Measurements from ENCODE around the gene RARRES1. TPM values are rescaled to one million over a fixed set of nuclear protein-coding genes. Genes with fewer than 3 reads are reported as not detected.
A peak's percentile ranks its signal among the peaks of the same experiment; 100 is the strongest.

RARRES1 gene
- total RNA-seq, 1 donor from 2014 or later: 65.8 TPM

GRCh38 chr3:158744567-158745288 lies 12.5 kb upstream of the RARRES1 start:
- no peaks in the 10 kb centered on the region for H3K27me3 ChIP-seq (ENCODE audit: low read depth)
- intact Hi-C loops (cut with DNase I): no loop called here
- H3K4me1 ChIP-seq: peaks cover 20% of the 10 kb centered on the region
- H3K9me3 ChIP-seq: no peaks in the 10 kb centered on the region
- TF ChIP-seq CTCF (IDR thresholded peaks at IDR 0.05): no peak
- DNase-seq: no peak
- H3K4me3 ChIP-seq: no peak overlapping the region
- ATAC-seq: no peak
- H3K27ac ChIP-seq: no peak overlapping the region
- peaks cover 11% of the 10 kb centered on the region for H3K36me3 ChIP-seq

GRCh38 chr3:158743664-158744566 lies 11.7 kb upstream of the RARRES1 start:
- TF ChIP-seq CTCF (IDR thresholded peaks at IDR 0.05): no peak
- DNase-seq (no peak), ATAC-seq (no peak)
- intact Hi-C loops (cut with DNase I): no loop called here
- H3K27me3 ChIP-seq (ENCODE audit: low read depth): no peaks in the 10 kb centered on the region
- peaks cover 11% of the 10 kb centered on the region for H3K36me3 ChIP-seq
- no peak overlapping the region for H3K4me3 ChIP-seq
- no peak overlapping the region for H3K27ac ChIP-seq
- H3K9me3 ChIP-seq: no peaks in the 10 kb centered on the region
- peaks cover 20% of the 10 kb centered on the region for H3K4me1 ChIP-seq

GRCh38 chr3:158742871-158743663 lies 10.8 kb upstream of the RARRES1 start:
- TF ChIP-seq CTCF (IDR thresholded peaks at IDR 0.05): no peak

GRCh38 chr3:158739661-158740060 lies 7.4 kb upstream of the RARRES1 start:
- DNase-seq (no peak), ATAC-seq (no peak)
- no peak overlapping the region for H3K27ac ChIP-seq
- no peaks in the 10 kb centered on the region for H3K4me1 ChIP-seq
- H3K27me3 ChIP-seq (ENCODE audit: low read depth): no peaks in the 10 kb centered on the region
- intact Hi-C loops (cut with DNase I): no loop called here
- H3K36me3 ChIP-seq: peaks cover 6% of the 10 kb centered on the region
- TF ChIP-seq CTCF (IDR thresholded peaks at IDR 0.05): no peak
- H3K4me3 ChIP-seq: no peak overlapping the region
- no peaks in the 10 kb centered on the region for H3K9me3 ChIP-seq

More at GRCh38 chr3:158742871-158743663, 10.8 kb upstream of the RARRES1 start:
- ATAC-seq (no peak), DNase-seq (no peak)
- intact Hi-C loops (cut with DNase I): no loop called here
- Histone ChIP-seq H3K27ac (peak overlapping the region; percentile 31), H3K4me3 (no peak overlapping the region), H3K4me1 (peaks cover 12% of the 10 kb centered on the region), H3K9me3 (no peaks in the 10 kb centered on the region), H3K36me3 (peaks cover 11% of the 10 kb centered on the region), H3K27me3 (ENCODE audit: low read depth) (no peaks in the 10 kb centered on the region)

- H3K4me3 ChIP-seq: no peak overlapping the region
- H3K27me3 ChIP-seq (ENCODE audit: low read depth): no peaks in the 10 kb centered on the region
- intact Hi-C loops (cut with DNase I): no loop called here
- no peak for ATAC-seq
- no peaks in the 10 kb centered on the region for H3K4me1 ChIP-seq
- H3K36me3 ChIP-seq: peaks cover 6% of the 10 kb centered on the region
- no peak overlapping the region for H3K27ac ChIP-seq
- TF ChIP-seq CTCF (IDR thresholded peaks at IDR 0.05): no peak
- H3K9me3 ChIP-seq: no peaks in the 10 kb centered on the region
- no peak for DNase-seq
Measured at GRCh38 chr3:158739078-158739477, 6.8 kb upstream of the RARRES1 start.
